HL-60/S4 treated with retinoic acid at 250 ng/mL for 4 days and 3 days (cell line): ENCODE results near the gene PRRC1.
"Not testable (repeated sequence)": the region's sequence is repeated elsewhere in the genome, so short reads cannot be mapped to it uniquely, and the experiment has no call there.

Experiments used
- in situ Hi-C: fragments of 300-500 bp; cut with MboI; formaldehyde crosslinking; loops from 2 replicates; pipeline ENCODE4 v1.7.0; 2022; ENCODE audit warnings: low sequenced_read_pairs

The PRRC1 gene

GRCh38 chr5:127540553-127540952, 23.1 kb downstream of the PRRC1 start:
- in situ Hi-C loops: not testable (repeated sequence)

GRCh38 chr5:127545249-127545648, 27.8 kb downstream of the PRRC1 start:
- in situ Hi-C loops: not testable (repeated sequence)

GRCh38 chr5:127549551-127549950, 32.1 kb downstream of the PRRC1 start:
- in situ Hi-C loops: no loop called here

GRCh38 chr5:127550652-127551409, 33.4 kb downstream of the PRRC1 start:
- in situ Hi-C loops: loop anchor here (25.0 kb wide), 1 partner anchor 661 kb away; no protein-coding TSS in a partner anchor

- in situ Hi-C loops: loop anchor here (25.0 kb wide), 1 partner anchor 661 kb away; no protein-coding TSS in a partner anchor
Observed at GRCh38 chr5:127551410-127552041, 34.1 kb downstream of the PRRC1 start.

GRCh38 chr5:127555826-127556225, 38.4 kb downstream of the PRRC1 start:
- in situ Hi-C loops: loop anchor here (25.0 kb wide), 1 partner anchor 656 kb away; no protein-coding TSS in a partner anchor

GRCh38 chr5:127556609-127557334, 39.3 kb downstream of the PRRC1 start:
- in situ Hi-C loops: loop anchor here (25.0 kb wide), 1 partner anchor 656 kb away; no protein-coding TSS in a partner anchor

- in situ Hi-C loops: loop anchor here (25.0 kb wide), 1 partner anchor 654 kb away; no protein-coding TSS in a partner anchor
Observed at GRCh38 chr5:127558273-127558672, 40.8 kb downstream of the PRRC1 start.

- in situ Hi-C loops: loop anchor here (25.0 kb wide), 1 partner anchor 651 kb away; no protein-coding TSS in a partner anchor
Observed at GRCh38 chr5:127561254-127561653, 43.8 kb downstream of the PRRC1 start.

GRCh38 chr5:127562252-127562651, 44.8 kb downstream of the PRRC1 start:
- in situ Hi-C loops: loop anchor here (25.0 kb wide), 1 partner anchor 650 kb away; no protein-coding TSS in a partner anchor

GRCh38 chr5:127563136-127563535, 45.7 kb downstream of the PRRC1 start:
- in situ Hi-C loops: loop anchor here (25.0 kb wide), 1 partner anchor 649 kb away; no protein-coding TSS in a partner anchor

GRCh38 chr5:127564002-127564769, 46.7 kb downstream of the PRRC1 start:
- in situ Hi-C loops: loop anchor here (25.0 kb wide), 1 partner anchor 648 kb away; no protein-coding TSS in a partner anchor

GRCh38 chr5:127565586-127566270, 48.3 kb downstream of the PRRC1 start:
- in situ Hi-C loops: loop anchor here (25.0 kb wide), 1 partner anchor 647 kb away; no protein-coding TSS in a partner anchor

- in situ Hi-C loops: loop anchor here (25.0 kb wide), 1 partner anchor 645 kb away; no protein-coding TSS in a partner anchor
Observed at GRCh38 chr5:127567026-127567768, 49.8 kb downstream of the PRRC1 start.

GRCh38 chr5:127568166-127568565, 50.7 kb downstream of the PRRC1 start:
- in situ Hi-C loops: loop anchor here (25.0 kb wide), 1 partner anchor 644 kb away; no protein-coding TSS in a partner anchor

- in situ Hi-C loops: loop anchor here (25.0 kb wide), 1 partner anchor 643 kb away; no protein-coding TSS in a partner anchor
Observed at GRCh38 chr5:127569471-127569870, 52.0 kb downstream of the PRRC1 start.

- in situ Hi-C loops: loop anchor here (25.0 kb wide), 1 partner anchor 641 kb away; no protein-coding TSS in a partner anchor
Observed at GRCh38 chr5:127571314-127572131, 54.1 kb downstream of the PRRC1 start.

- in situ Hi-C loops: loop anchor here (25.0 kb wide), 1 partner anchor 639 kb away; no protein-coding TSS in a partner anchor
Observed at GRCh38 chr5:127572930-127573329, 55.5 kb downstream of the PRRC1 start.
